OCI-M2 (cell line): ENCODE data around the gene CTIF.

Experiments used
- DNase-seq: peaks from one replicate; lab custom pipeline; 2025; ENCODE audit not compliant: unreplicated experiment; lab: John Stamatoyannopoulos, UW

The CTIF gene

GRCh38 chr18:48617844-48618497 lies 79.1 kb downstream of the CTIF start:
- no peak for DNase-seq

- no peak for DNase-seq
Observed at GRCh38 chr18:48619016-48619415, 80.2 kb downstream of the CTIF start.

- DNase-seq, result no peak
Observed at GRCh38 chr18:48619501-48619900, 80.7 kb downstream of the CTIF start.

- DNase-seq, result no peak
Observed at GRCh38 chr18:48620071-48620470, 81.2 kb downstream of the CTIF start.

- DNase-seq, result no peak
Observed at GRCh38 chr18:48621240-48621639, 82.4 kb downstream of the CTIF start.

- no peak for DNase-seq
Observed at GRCh38 chr18:48621815-48622555, 83.2 kb downstream of the CTIF start.

GRCh38 chr18:48622911-48623431 lies 84.1 kb downstream of the CTIF start:
- no peak for DNase-seq

GRCh38 chr18:48623468-48624235 lies 84.8 kb downstream of the CTIF start:
- no peak for DNase-seq

GRCh38 chr18:48624856-48625255 lies 86.0 kb downstream of the CTIF start:
- DNase-seq, result no peak

GRCh38 chr18:48627216-48627615 lies 88.4 kb downstream of the CTIF start:
- DNase-seq, result no peak

GRCh38 chr18:48629730-48630324 lies 91.0 kb downstream of the CTIF start:
- no peak for DNase-seq

GRCh38 chr18:48631851-48632250 lies 93.0 kb downstream of the CTIF start:
- DNase-seq, result no peak

- DNase-seq, result no peak
Observed at GRCh38 chr18:48632676-48633257, 93.9 kb downstream of the CTIF start.

GRCh38 chr18:48634491-48634890 lies 95.7 kb downstream of the CTIF start:
- DNase-seq, result no peak

GRCh38 chr18:48634975-48635374 lies 96.1 kb downstream of the CTIF start:
- DNase-seq, result no peak

- DNase-seq, result no peak
Observed at GRCh38 chr18:48635806-48636205, 97.0 kb downstream of the CTIF start.

GRCh38 chr18:48636436-48636835 lies 97.6 kb downstream of the CTIF start:
- DNase-seq, result no peak

GRCh38 chr18:48637081-48637990 lies 98.5 kb downstream of the CTIF start:
- DNase-seq, result no peak

- no peak for DNase-seq
Observed at GRCh38 chr18:48638451-48638850, 99.6 kb downstream of the CTIF start.
